Activated CD8-positive, alpha-beta memory T cell treated with anti-CD3 and anti-CD28 coated beads, Interleukin-2, amount 10 ng/mL, durations not matched to agents 7 days and 5 days (primary cell): ENCODE results near the gene DYDC1. TPM values are rescaled to one million over a fixed set of nuclear protein-coding genes. Genes with fewer than 3 reads are reported as not detected.
A peak's percentile ranks its signal among the peaks of the same experiment; 100 is the strongest.

Source experiments
- ATAC-seq: fragments of 150-1000 bp; cut with Tn5 transposase; one replicate; pipeline ENCODE4 v1.10.0; 2021; ENCODE audit warnings: moderate library complexity
- CTCF ChIA-PET: fragments of 350-600 bp; sonication (Branson Sonifier 250); formaldehyde crosslinking; loops from one replicate; lab custom pipeline; 2021; ENCODE audit warnings: antibody characterized with exemption; lab: Charles Lee
- DNase-seq: peaks from one replicate; pipeline ENCODE4 v3.0.0-alpha.2; 2020
- H3K27ac Mint-ChIP-seq: one replicate; pipeline ENCODE4 v1.8.0; 2021; ENCODE audit warnings: mild to moderate bottlenecking, mixed read lengths
- H3K27me3 Mint-ChIP-seq: one replicate; pipeline ENCODE4 v1.8.0; 2021; ENCODE audit warnings: mixed read lengths
- H3K36me3 Mint-ChIP-seq: one replicate; pipeline ENCODE4 v1.8.0; 2021; ENCODE audit warnings: mild to moderate bottlenecking, mixed read lengths
- H3K4me1 Mint-ChIP-seq: one replicate; pipeline ENCODE4 v1.8.0; 2021; ENCODE audit warnings: mixed read lengths
- H3K4me3 Mint-ChIP-seq: one replicate; pipeline ENCODE4 v1.8.0; 2021; ENCODE audit warnings: mild to moderate bottlenecking, moderate library complexity, mixed read lengths
- H3K9me3 Mint-ChIP-seq: one replicate; pipeline ENCODE4 v1.8.0; 2022; ENCODE audit warnings: low read depth, mixed read lengths
- total RNA-seq, 2 experiments: library from RNA; stranded (reverse); gene quantifications; one replicate each; pipeline ENCODE4 v1.2.3, GENCODE V29; 2021

Gene DYDC1
- total RNA-seq: not detected

DNA sequence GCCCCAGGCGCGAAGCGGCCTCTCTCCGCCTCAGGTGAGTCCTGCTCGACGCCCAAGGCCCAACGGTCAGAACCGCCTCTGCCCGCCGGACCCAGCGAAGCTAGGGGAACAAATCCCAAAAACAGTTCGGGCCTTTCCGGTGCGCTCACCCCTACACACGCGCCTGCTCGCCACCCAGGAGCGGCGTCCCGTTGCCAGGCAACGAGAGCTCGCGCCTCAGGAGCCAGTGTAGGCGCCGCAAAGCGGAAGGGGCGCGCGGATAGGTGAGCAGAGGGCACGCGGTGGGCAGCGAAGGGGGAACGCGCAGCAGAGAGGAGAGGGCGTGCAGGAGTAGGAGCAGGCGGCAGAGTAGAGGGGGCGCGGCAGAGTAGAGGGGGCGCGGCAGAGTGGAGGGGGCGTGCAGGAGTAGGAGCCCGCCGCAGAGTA, at the start of gene DYDC1, which contains the start of gene DYDC2:
TSS of gene DYDC1 (minus strand) at position 193 of the 426 bp plus-strand sequence. CDS start 4,154 bp downstream, outside the sequence.
TSS of gene DYDC2 (plus strand) at position 219 of the 426 bp plus-strand sequence. CDS start 5,663 bp downstream, outside the sequence.
- H3K9me3 Mint-ChIP-seq: no peaks in the 10 kb centered on the region
- H3K4me3 Mint-ChIP-seq: peak within 1 kb of the TSS; percentile 30
- peaks cover 58% of the 10 kb centered on the region for H3K27me3 Mint-ChIP-seq
- peaks cover 8% of the 10 kb centered on the region for H3K4me1 Mint-ChIP-seq
- H3K27ac Mint-ChIP-seq: no peak within 1 kb of the TSS
- no peaks in the 10 kb centered on the region for H3K36me3 Mint-ChIP-seq
- CTCF ChIA-PET: no interaction called here
- ATAC-seq (peak; percentile 92), DNase-seq (peak; percentile 71)

GRCh38 chr10:80406204-80406603, 49.6 kb upstream of the DYDC1 start:
- Mint-ChIP-seq H3K9me3 (no peaks in the 10 kb centered on the region), H3K4me1 (peaks cover 6% of the 10 kb centered on the region), H3K36me3 (no peaks in the 10 kb centered on the region), H3K27ac (no peak overlapping the region), H3K27me3 (peaks cover 19% of the 10 kb centered on the region), H3K4me3 (no peak overlapping the region)
- ATAC-seq (no peak), DNase-seq (no peak)
- CTCF ChIA-PET: interaction anchor here (0.9 to 1.4 kb wide), 2 partner anchors 28 to 39 kb away, joined by 3 to 6 read pairs; no protein-coding TSS in a partner anchor

- H3K4me3 Mint-ChIP-seq: no peak overlapping the region
- H3K27ac Mint-ChIP-seq: no peak overlapping the region
- CTCF ChIA-PET: interaction anchor here (0.9 to 1.4 kb wide), 2 partner anchors 27 to 39 kb away, joined by 3 to 6 read pairs; no protein-coding TSS in a partner anchor
- DNase-seq (no peak), ATAC-seq (no peak)
- no peaks in the 10 kb centered on the region for H3K36me3 Mint-ChIP-seq
- H3K27me3 Mint-ChIP-seq: peaks cover 19% of the 10 kb centered on the region
- no peaks in the 10 kb centered on the region for H3K9me3 Mint-ChIP-seq
- H3K4me1 Mint-ChIP-seq: peaks cover 6% of the 10 kb centered on the region
Observed at GRCh38 chr10:80405626-80406025, 49.1 kb upstream of the DYDC1 start.

- CTCF ChIA-PET: interaction anchor here (0.9 to 1.4 kb wide), 2 partner anchors 27 to 40 kb away, joined by 3 to 6 read pairs; no protein-coding TSS in a partner anchor
- Mint-ChIP-seq H3K9me3 (no peaks in the 10 kb centered on the region), H3K4me3 (no peak overlapping the region), H3K27ac (no peak overlapping the region), H3K36me3 (no peaks in the 10 kb centered on the region), H3K27me3 (peaks cover 19% of the 10 kb centered on the region), H3K4me1 (peaks cover 6% of the 10 kb centered on the region)
- ATAC-seq (no peak), DNase-seq (no peak)
Observed at GRCh38 chr10:80405035-80405434, 48.5 kb upstream of the DYDC1 start.

DNA sequence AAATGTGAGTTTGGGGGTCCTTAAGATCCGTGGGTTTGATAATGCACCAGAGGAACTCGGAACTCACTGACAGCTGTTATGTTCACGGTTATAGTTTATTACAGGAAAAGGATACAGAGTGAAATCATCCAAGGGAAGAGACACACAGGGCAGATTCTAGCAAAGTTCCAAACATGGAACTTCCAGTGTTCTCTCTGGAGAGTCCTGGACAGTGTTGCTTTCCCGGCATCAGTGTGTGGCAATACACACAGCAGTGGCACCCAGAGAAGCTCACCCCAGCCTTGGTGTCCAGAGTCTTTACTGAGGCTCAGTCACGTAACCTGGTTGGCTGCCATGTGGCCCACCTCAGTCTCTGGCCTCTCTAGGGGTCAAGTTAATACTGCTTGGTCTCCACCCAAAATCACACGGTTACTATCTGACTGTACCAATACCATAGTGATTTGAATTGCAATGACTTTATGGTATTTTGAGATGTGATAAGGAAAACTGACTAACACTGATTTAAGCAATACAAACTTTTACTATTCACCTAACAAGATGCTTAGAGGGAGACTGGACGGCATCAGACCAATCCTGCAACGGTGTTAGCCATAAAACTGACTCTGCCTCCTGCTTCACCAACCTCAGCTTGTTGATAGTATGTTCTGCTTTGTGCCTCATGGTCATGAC, 43.7 kb upstream of the DYDC1 start:
- ATAC-seq: no peak
- Mint-ChIP-seq H3K9me3 (no peaks in the 10 kb centered on the region), H3K4me3 (no peak overlapping the region), H3K4me1 (no peaks in the 10 kb centered on the region), H3K36me3 (no peaks in the 10 kb centered on the region), H3K27me3 (peaks cover 8% of the 10 kb centered on the region), H3K27ac (no peak overlapping the region)
- no peak for DNase-seq
- CTCF ChIA-PET: no interaction called here

DNA sequence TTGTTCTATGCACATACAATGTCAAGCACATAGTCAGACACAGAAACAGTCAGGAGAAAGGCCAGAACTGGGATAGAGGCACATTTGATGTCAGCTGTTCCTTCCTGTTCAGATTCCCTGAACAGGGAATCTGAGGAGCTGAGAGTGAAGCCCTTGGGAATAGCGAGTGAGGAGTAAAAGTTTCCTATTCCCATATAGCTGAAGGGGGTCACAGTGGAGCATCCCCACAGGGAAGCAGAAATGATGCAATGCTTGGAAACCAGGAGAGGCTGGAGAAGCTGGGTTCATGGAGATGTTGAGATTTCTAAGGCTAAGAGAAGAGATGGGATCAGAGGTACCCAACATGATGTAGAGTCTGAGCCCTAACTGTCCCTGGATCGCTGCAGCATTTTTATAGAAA, 40.5 kb upstream of the DYDC1 start:
- H3K4me3 Mint-ChIP-seq: no peak overlapping the region
- ATAC-seq: no peak
- no peaks in the 10 kb centered on the region for H3K4me1 Mint-ChIP-seq
- CTCF ChIA-PET: interaction anchor here (1.0 to 1.8 kb wide), 4 partner anchors 9 to 114 kb away, joined by 3 to 4 read pairs (median 3); partner anchors contain the start of gene PRXL2A
- H3K9me3 Mint-ChIP-seq: no peaks in the 10 kb centered on the region
- peaks cover 8% of the 10 kb centered on the region for H3K27me3 Mint-ChIP-seq
- no peak overlapping the region for H3K27ac Mint-ChIP-seq
- H3K36me3 Mint-ChIP-seq: no peaks in the 10 kb centered on the region
- DNase-seq: no peak

GRCh38 chr10:80394358-80394916, 37.9 kb upstream of the DYDC1 start:
- H3K36me3 Mint-ChIP-seq: no peaks in the 10 kb centered on the region
- CTCF ChIA-PET: interaction anchor here (1.2 kb wide), 1 partner anchor 27 kb away, joined by 3 read pairs; no protein-coding TSS in a partner anchor

GRCh38 chr10:80392250-80392649, 35.7 kb upstream of the DYDC1 start:
- no peak for DNase-seq
- H3K4me3 Mint-ChIP-seq: no peak overlapping the region
- no peaks in the 10 kb centered on the region for H3K36me3 Mint-ChIP-seq

More at GRCh38 chr10:80394358-80394916, 37.9 kb upstream of the DYDC1 start:
- H3K27ac Mint-ChIP-seq: no peak overlapping the region
- H3K27me3 Mint-ChIP-seq: peaks cover 15% of the 10 kb centered on the region
- H3K4me1 Mint-ChIP-seq: no peaks in the 10 kb centered on the region
- no peak overlapping the region for H3K4me3 Mint-ChIP-seq
- no peak for DNase-seq
- no peak for ATAC-seq
- no peaks in the 10 kb centered on the region for H3K9me3 Mint-ChIP-seq

GRCh38 chr10:80390740-80391139, 34.2 kb upstream of the DYDC1 start:
- no peaks in the 10 kb centered on the region for H3K9me3 Mint-ChIP-seq
- no peaks in the 10 kb centered on the region for H3K4me1 Mint-ChIP-seq
- DNase-seq (no peak), ATAC-seq (no peak)
- H3K27me3 Mint-ChIP-seq: peaks cover 13% of the 10 kb centered on the region
- no peaks in the 10 kb centered on the region for H3K36me3 Mint-ChIP-seq
- CTCF ChIA-PET: interaction anchor here (0.7 to 1.7 kb wide), 2 partner anchors 13 to 830 kb away, joined by 3 to 7 read pairs; no protein-coding TSS in a partner anchor
- no peak overlapping the region for H3K27ac Mint-ChIP-seq
- no peak overlapping the region for H3K4me3 Mint-ChIP-seq

More at GRCh38 chr10:80392250-80392649, 35.7 kb upstream of the DYDC1 start:
- no peak overlapping the region for H3K27ac Mint-ChIP-seq
- H3K4me1 Mint-ChIP-seq: no peaks in the 10 kb centered on the region
- no peaks in the 10 kb centered on the region for H3K9me3 Mint-ChIP-seq
- peaks cover 11% of the 10 kb centered on the region for H3K27me3 Mint-ChIP-seq
- CTCF ChIA-PET: interaction anchor here (1.4 kb wide), 1 partner anchor 10 kb away, joined by 4 read pairs; no protein-coding TSS in a partner anchor
- no peak for ATAC-seq

DNA sequence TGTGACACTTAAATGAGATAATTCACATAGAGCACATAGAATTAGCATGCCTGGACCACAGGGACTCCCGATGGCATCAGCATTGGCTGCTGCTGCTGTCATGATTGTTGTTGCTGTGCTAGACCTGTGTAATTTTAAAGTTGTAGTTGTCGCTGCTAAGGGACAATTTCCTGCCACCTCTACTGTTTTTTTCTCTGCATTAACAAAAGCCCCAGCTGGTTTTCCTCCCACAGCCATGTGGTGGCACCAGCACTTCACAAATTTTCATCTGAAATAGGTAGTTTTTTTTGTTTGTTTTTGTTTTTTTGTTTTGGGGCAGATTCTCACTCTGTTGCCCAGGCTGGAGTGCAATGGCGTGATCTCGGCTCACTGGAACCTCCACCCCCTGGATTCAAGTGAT, 26.4 kb upstream of the DYDC1 start:
- CTCF ChIA-PET: interaction anchor here (0.7 to 4.7 kb wide), 9 partner anchors 9 to 168 kb away, joined by 3 to 36 read pairs (median 4); partner anchors contain the start of gene PRXL2A
- DNase-seq (peak; percentile 72), ATAC-seq (peak; percentile 59)
- Mint-ChIP-seq H3K4me3 (no peak overlapping the region), H3K36me3 (no peaks in the 10 kb centered on the region), H3K27me3 (peaks cover 13% of the 10 kb centered on the region), H3K4me1 (peaks cover 14% of the 10 kb centered on the region), H3K27ac (no peak overlapping the region), H3K9me3 (no peaks in the 10 kb centered on the region)

- ATAC-seq (no peak), DNase-seq (no peak)
- H3K4me3 Mint-ChIP-seq: no peak overlapping the region
- H3K36me3 Mint-ChIP-seq: no peaks in the 10 kb centered on the region
- peaks cover 15% of the 10 kb centered on the region for H3K4me1 Mint-ChIP-seq
- H3K27me3 Mint-ChIP-seq: peaks cover 18% of the 10 kb centered on the region
- no peaks in the 10 kb centered on the region for H3K9me3 Mint-ChIP-seq
- H3K27ac Mint-ChIP-seq: no peak overlapping the region
- CTCF ChIA-PET: interaction anchor here (0.6 to 4.7 kb wide), 5 partner anchors 8 to 1899 kb away, joined by 3 to 36 read pairs (median 3); no protein-coding TSS in a partner anchor
Observed at GRCh38 chr10:80380185-80380584, 23.6 kb upstream of the DYDC1 start.

- H3K36me3 Mint-ChIP-seq: no peaks in the 10 kb centered on the region
- H3K27ac Mint-ChIP-seq: no peak overlapping the region
- no peaks in the 10 kb centered on the region for H3K9me3 Mint-ChIP-seq
- H3K27me3 Mint-ChIP-seq: peaks cover 18% of the 10 kb centered on the region
- CTCF ChIA-PET: interaction anchor here (1.0 to 4.7 kb wide), 4 partner anchors 7 to 205 kb away, joined by 3 to 36 read pairs (median 6); no protein-coding TSS in a partner anchor
- DNase-seq (no peak), ATAC-seq (no peak)
- H3K4me3 Mint-ChIP-seq: no peak overlapping the region
- H3K4me1 Mint-ChIP-seq: peaks cover 15% of the 10 kb centered on the region
Observed at GRCh38 chr10:80379701-80380100, 23.1 kb upstream of the DYDC1 start.

GRCh38 chr10:80373502-80373901, 16.9 kb upstream of the DYDC1 start:
- CTCF ChIA-PET: no interaction called here
- Mint-ChIP-seq H3K4me3 (no peak overlapping the region), H3K9me3 (no peaks in the 10 kb centered on the region), H3K36me3 (no peaks in the 10 kb centered on the region), H3K27me3 (peaks cover 10% of the 10 kb centered on the region), H3K4me1 (peaks cover 6% of the 10 kb centered on the region), H3K27ac (no peak overlapping the region)
- ATAC-seq: no peak
- no peak for DNase-seq
